HUES48 (cell line): Measurements from ENCODE around the gene FUCA1.

Experiments
- H3K27ac ChIP-seq: one replicate; pipeline ENCODE4 v1.7.0; 2013; ENCODE audit warnings: low read depth, low read length, inconsistent platforms
- H3K27me3 ChIP-seq: 2 replicates; pipeline ENCODE4 v1.6.1; 2013; ENCODE audit warnings: mild to moderate bottlenecking, low read length; ENCODE audit not compliant: control insufficient read depth, insufficient read depth
- H3K36me3 ChIP-seq: 2 replicates; pipeline ENCODE4 v1.6.1; 2013; ENCODE audit warnings: low read length; ENCODE audit not compliant: control insufficient read depth, insufficient read depth
- H3K4me1 ChIP-seq: 2 replicates; pipeline ENCODE4 v1.6.1; 2013; ENCODE audit warnings: mild to moderate bottlenecking, low read length; ENCODE audit not compliant: control insufficient read depth, insufficient read depth
- H3K4me3 ChIP-seq: 2 replicates; pipeline ENCODE4 v1.5.1; 2013; ENCODE audit warnings: mild to moderate bottlenecking, low read depth, low read length
- H3K9ac ChIP-seq: 2 replicates; pipeline ENCODE4 v1.6.1; 2013; ENCODE audit warnings: mild to moderate bottlenecking, low read depth, low read length, moderate library complexity
- H3K9me3 ChIP-seq: 2 replicates; pipeline ENCODE4 v1.6.1; 2013; ENCODE audit warnings: low read length; ENCODE audit not compliant: control insufficient read depth, insufficient read depth

The FUCA1 gene

DNA sequence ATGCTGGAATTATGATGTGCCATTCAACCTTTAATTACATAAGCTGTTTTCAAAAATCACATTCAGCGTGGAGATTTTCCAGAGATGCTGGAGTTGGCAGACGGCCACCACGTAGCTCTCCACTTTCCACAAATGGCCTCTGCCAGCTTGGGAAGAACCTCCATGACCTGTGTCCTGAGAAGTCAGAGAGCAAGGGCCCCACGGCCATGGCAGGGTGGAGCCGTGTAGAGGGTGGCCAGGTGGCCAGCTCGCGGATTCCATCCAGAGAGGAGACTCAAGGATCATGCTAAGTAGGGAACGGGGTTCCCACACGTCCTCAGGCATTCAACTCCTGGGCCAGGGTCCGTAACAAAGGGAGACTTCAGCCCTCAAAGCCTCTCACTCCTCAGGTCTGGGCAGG is 66.2 kb downstream of the FUCA1 start:
- H3K9ac ChIP-seq = no peak overlapping the region
- H3K4me1 ChIP-seq = peaks cover 8% of the 10 kb centered on the region
- H3K27me3 ChIP-seq = peaks cover 5% of the 10 kb centered on the region; the same call in 1 of the 2 replicates
- H3K9me3 ChIP-seq = no peaks in the 10 kb centered on the region
- peaks cover 16% of the 10 kb centered on the region for H3K36me3 ChIP-seq
- H3K27ac ChIP-seq = no peak overlapping the region
- 0 out of 2 replicates have a peak overlapping the region, but pooled peaks have one; percentile 92 for H3K4me3 ChIP-seq

DNA sequence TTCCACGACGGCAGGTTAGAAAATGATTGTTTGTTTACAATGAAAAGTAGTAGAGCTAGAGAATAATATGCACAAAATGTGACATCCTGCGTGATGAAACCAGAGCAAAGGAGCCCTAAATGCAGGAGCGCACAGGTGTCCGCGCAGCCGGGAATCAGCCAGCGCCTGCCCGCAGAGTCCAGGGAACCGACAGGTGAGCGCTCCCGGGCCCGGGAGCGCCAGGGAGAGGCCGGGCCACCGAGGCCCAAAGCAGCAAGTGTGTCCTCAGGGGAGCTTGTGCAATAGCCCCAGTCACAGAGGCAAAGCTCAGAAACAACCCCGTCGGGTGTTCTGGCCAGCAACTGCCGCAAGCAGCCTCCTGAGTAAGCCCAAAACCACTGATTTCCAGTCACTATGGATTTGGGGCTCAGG is 66.7 kb downstream of the FUCA1 start:
- Histone ChIP-seq H3K4me1 (peaks cover 8% of the 10 kb centered on the region), H3K9me3 (no peaks in the 10 kb centered on the region), H3K36me3 (peaks cover 21% of the 10 kb centered on the region), H3K27me3 (peaks cover 5% of the 10 kb centered on the region; the same call in 1 of the 2 replicates), H3K27ac (peak overlapping the region; percentile 89), H3K9ac (no peak overlapping the region), H3K4me3 (peak overlapping the region; percentile 92)

DNA sequence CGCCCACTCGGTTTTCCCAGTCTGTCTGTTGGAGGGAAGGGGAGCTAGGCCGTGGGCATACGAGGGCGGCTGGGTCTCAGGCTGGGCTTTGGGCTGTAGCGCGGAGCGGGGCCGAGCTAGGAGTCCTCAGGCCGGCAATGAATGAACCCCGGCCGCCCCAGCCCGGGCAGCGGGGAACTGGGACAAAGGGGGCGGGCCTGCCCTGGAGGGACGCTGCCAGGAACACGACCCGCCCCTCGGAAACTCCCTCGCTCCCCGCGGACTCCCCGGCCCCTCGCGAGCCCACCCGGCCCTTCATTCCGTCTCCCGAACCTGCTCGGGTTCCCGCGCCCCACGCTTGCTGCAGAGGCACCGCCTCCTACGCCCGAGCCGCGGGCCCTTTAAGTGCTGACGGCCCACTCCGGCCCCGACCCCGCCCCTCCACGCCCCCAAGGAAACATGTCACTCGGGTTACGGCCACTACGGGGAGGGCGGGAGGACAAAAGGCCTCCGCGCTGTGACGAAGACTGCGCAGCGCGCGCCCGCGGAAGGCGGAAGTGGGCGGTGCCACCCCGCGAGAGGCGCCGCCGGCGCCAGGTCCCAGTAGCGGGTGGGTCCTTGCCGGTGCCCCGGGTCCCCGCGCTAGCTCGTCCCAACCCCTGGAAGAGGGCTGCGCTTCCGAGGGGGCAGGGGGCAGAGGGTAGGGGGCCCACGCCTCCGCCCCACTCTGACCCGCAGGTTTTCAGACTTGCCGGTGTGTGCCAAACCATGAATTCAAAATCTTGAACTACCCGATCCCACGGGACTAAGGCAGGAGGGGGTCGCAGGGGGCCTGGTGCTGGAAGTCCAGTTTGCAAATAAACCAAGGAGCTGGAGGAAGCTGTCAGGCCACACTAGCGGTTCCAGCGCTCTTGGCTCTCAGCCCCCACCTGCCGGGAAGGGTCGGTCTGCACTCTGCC is 67.4 kb downstream of the FUCA1 start, which contains the start of gene GALE:
TSS of gene GALE (minus strand) at position 355 of the 938 bp plus-strand sequence. CDS start 1,747 bp downstream, outside the sequence.
- peak within 1 kb of the TSS; percentile 66 for H3K9ac ChIP-seq
- H3K27me3 ChIP-seq = peaks cover 5% of the 10 kb centered on the region; the same call in 1 of the 2 replicates
- H3K4me3 ChIP-seq = peak within 1 kb of the TSS; percentile 92
- peak within 1 kb of the TSS; percentile 89 for H3K27ac ChIP-seq
- peaks cover 26% of the 10 kb centered on the region for H3K36me3 ChIP-seq
- H3K4me1 ChIP-seq = peaks cover 8% of the 10 kb centered on the region
- no peaks in the 10 kb centered on the region for H3K9me3 ChIP-seq

DNA sequence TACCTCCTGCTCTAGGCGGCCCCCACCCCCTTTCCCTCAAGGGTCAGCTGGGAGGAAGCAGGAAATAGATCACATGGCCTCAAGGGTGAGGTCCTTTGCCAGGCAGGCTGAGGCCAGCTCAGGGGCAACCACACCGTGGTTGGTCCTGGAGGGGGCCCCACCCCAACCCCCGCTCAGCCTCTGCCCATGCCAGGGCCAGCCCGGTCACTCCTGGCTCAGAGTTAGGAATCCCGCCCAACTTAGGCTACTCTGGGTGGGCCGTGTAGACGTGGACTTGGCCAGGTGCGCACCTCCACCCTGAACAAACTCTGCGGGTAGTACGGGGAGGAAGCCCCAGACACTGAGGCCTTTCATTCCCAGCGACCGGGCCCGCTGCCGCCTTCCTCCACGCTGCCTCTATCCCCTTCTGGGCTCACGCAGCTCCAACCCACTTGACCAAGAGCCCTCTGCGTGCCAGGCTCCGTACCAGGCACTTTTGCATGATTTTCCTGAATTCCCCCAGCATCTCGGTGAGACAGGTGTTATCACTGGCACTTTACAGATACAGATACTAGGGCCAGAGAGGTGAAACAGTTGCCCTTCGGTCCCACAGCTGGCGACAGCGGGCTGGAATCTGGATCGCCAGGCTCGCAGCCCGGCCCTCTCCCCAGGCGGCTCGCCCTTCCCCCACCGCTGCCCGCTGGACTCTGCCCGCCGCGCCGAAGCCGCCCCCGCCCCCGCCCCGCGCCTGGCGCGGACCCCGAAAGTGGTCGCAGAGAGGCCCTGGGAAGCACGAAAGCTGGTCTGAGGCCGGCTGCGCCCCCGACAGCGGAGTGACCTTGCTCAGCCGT is 68.3 kb downstream of the FUCA1 start:
- Histone ChIP-seq H3K27me3 (peaks cover 5% of the 10 kb centered on the region; the same call in 1 of the 2 replicates), H3K27ac (peak overlapping the region; percentile 89), H3K9me3 (no peaks in the 10 kb centered on the region), H3K4me3 (peak overlapping the region; percentile 92), H3K36me3 (peaks cover 30% of the 10 kb centered on the region), H3K4me1 (peaks cover 8% of the 10 kb centered on the region), H3K9ac (peak overlapping the region; percentile 66)

DNA sequence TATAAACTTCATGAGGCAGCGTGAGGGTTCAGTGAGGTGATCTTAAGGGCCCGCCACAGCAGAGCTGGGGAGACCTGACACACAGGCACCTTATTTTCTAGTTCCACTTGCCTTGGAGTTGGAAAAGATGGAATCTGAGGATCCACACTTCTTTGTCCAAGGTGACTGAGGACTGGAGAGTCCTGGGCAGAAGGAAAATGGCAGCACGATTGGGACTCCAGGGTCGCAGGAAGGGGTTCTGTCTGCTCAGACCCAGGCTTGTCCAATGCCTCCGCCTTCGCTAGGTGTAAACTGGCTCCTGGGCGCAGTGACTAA is 68.9 kb downstream of the FUCA1 start:
- peak overlapping the region; percentile 92 for H3K4me3 ChIP-seq
- no peak overlapping the region for H3K9ac ChIP-seq
- peaks cover 8% of the 10 kb centered on the region for H3K4me1 ChIP-seq
- peaks cover 35% of the 10 kb centered on the region for H3K36me3 ChIP-seq
- H3K27me3 ChIP-seq = peaks cover 5% of the 10 kb centered on the region; the same call in 1 of the 2 replicates
- H3K9me3 ChIP-seq = no peaks in the 10 kb centered on the region
- H3K27ac ChIP-seq = peak overlapping the region; percentile 89

DNA sequence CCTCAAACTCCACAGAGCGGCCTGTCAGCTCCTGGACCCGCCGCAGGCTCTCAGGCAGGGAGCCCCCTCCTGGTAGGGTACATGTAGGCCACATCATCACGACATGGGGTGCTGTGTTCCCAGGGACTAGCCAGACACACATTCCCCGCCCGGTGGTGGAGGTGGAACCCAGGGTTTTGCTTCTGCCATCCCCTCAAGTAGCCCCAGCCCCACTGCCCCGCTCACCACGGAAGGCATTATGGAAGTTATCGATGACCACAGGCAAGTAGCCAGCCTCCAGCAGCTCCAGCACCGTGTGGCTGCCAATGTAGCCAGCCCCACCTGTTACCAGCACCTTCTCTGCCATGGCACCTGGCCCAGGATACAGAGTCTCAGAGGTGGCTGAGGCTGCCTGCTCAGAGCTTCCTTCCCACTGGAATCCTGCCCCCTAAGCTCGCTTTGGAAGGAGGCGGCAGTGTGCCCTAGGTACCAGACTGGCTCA is 69.4 kb downstream of the FUCA1 start:
- Histone ChIP-seq H3K27ac (peak overlapping the region; percentile 89), H3K9me3 (no peaks in the 10 kb centered on the region), H3K27me3 (peaks cover 5% of the 10 kb centered on the region; the same call in 1 of the 2 replicates), H3K36me3 (peaks cover 38% of the 10 kb centered on the region), H3K4me3 (no peak overlapping the region), H3K4me1 (peaks cover 8% of the 10 kb centered on the region), H3K9ac (no peak overlapping the region)

DNA sequence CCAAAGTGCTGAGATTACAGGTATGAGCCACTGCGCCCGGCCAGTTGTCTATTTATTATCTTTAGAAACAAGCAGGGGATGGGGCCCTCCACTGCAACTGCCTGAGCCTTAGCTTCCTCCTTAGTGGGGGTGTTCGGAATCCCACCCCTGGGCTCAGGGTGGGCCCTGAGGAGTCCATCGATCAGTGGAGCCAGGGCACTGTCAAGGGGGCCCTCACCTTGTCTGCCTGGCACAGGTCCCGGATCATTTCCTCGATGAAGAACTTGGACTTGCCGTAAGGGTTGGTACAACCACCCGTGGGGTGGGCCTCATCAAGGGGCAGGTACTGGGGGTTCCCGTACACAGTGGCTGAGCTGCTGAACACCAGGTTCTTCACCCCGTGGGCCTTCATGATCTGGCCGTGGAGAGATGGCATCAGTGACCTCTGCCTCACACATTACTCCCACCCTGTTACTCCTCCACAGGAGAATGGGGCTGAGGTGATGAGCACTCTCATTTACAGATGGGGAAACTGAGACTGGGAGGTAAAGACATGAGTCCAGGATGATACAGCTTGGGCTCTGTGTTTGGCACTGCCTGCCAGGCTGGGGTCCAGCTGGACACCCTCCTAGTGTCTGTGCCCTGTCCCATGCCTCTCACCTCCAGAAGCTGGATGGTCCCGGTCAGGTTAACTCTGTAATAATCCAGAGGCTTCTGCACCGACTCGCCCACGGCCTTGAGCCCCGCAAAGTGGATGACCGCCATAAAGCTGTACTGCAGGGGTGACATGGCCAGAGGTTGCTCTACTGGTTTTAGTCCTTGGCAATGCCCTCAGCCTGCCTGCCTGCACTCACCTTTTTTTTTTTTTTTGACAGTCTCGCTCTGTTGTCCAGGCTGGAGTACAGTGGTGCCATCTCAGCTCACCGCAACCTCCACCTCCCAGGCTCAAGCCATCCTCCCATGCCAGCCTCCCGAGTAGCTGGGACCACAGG is 70.3 kb downstream of the FUCA1 start:
- H3K9ac ChIP-seq = no peak overlapping the region
- H3K4me3 ChIP-seq = no peak overlapping the region
- H3K4me1 ChIP-seq = peaks cover 8% of the 10 kb centered on the region
- H3K9me3 ChIP-seq = no peaks in the 10 kb centered on the region
- peaks cover 47% of the 10 kb centered on the region for H3K36me3 ChIP-seq
- peaks cover 5% of the 10 kb centered on the region; the same call in 1 of the 2 replicates for H3K27me3 ChIP-seq
- no peak overlapping the region for H3K27ac ChIP-seq

DNA sequence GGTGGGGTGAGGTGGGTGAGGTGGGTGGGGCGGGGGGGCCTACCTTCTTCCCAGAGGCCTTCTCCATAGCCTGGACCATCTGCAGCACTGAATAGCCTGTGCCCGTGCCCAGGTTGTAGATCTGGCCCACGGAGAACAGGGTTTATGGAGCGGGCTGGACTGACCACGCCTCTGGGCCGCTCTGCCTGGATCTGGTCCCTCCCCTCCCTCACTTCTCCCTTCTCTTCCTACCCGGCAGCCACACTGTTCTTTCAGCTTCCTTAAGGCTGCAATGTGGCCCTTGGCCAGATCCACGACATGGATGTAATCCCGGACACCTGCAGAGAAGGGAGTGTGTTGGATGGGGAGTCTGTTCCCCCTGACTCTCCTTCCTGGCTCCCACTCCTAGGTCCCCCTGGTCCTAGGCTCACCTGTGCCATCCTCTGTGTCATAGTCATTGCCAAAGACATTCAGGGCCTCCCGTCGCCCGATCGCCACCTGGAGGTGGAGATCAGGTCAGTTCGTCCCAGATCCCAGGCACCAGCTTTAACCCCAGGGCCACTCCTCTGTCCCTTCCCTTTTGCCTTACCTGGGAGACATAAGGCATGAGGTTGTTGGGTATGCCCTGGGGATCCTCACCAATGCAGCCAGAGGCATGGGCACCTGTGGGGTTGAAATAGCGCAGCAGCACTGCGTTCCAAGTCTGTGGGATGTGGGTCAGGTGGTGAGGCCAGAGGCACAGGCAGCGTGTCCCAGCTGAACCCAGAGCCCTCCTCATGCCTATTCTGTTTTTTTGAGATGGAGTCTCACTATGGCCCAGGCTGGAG is 71.4 kb downstream of the FUCA1 start:
- no peaks in the 10 kb centered on the region for H3K27me3 ChIP-seq
- H3K4me3 ChIP-seq = no peak overlapping the region
- no peaks in the 10 kb centered on the region for H3K9me3 ChIP-seq
- peaks cover 48% of the 10 kb centered on the region for H3K36me3 ChIP-seq
- H3K27ac ChIP-seq = no peak overlapping the region
- H3K9ac ChIP-seq = no peak overlapping the region
- peaks cover 11% of the 10 kb centered on the region for H3K4me1 ChIP-seq

DNA sequence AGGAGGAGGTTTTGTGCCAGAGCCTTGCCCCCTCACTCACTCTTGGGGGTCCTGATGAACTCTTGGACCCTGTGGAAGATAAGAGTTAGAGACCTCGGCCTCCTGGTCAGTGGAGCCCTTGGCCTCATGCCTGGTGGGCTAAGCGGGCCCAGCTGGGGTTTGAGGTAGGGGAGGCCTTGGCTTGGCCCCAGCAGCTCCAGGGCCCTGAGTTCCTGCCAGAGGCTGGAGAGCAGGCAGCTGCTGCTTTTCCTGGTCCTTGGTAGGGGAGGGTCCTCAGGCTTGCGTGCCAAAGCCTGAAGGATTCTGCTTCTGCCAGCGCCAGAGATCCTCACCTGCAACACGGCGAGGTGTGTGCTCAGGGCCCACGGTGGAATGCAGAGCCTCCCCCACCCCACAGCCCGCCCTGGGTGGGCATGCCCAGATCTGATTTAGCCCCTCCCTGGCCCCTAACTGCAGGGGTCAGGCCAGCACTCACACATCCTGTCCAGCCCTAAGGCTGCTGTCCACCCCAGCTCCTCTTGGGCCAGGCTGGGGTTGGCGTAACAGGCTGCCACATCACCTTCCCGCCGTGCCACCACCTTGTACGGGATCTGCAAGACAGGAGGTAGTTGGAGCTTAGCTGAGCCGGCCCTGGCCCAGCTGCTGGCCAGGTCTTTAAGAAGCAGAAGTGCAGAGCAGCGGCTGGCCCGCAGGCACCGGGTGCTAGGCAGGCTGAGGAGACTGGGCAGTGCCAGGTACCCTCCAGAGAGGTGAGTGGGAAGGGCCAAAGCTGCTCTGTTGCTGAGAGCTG is 72.2 kb downstream of the FUCA1 start:
- H3K36me3 ChIP-seq = peaks cover 48% of the 10 kb centered on the region
- H3K4me1 ChIP-seq = peaks cover 11% of the 10 kb centered on the region
- H3K27me3 ChIP-seq = no peaks in the 10 kb centered on the region
- no peak overlapping the region for H3K9ac ChIP-seq
- H3K4me3 ChIP-seq = no peak overlapping the region
- H3K27ac ChIP-seq = no peak overlapping the region
- no peaks in the 10 kb centered on the region for H3K9me3 ChIP-seq
